Nucleus accumbens (tissue), 56 donors: ENCODE data around the gene SRD5A3.
"Not testable (repeated sequence)": the region's sequence is repeated elsewhere in the genome, so short reads cannot be mapped to it uniquely, and the experiment has no call there.

Source experiments
- DNase-seq, 56 donors: peaks; one replicate each; lab custom pipeline; 2025; lab: John Stamatoyannopoulos, UW

SRD5A3 gene

DNA sequence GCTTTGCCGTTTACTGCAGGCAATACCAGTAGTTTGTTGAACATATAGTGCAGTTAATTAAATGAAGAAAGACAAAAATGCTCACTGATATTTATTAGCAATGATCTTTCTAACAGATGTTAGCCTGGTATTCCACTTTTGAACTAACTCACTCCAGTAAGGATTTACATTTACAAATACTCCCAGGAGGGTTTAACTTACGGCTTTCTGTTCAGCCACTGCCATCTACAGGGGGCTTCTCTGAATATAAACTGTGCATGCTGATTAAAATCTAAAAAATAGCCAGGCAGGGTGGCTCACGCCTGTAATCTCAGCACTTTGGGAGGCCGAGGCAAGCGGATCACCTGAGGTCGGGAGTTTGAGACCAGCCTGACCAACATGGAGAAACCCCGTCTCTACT is 2.2 kb upstream of the SRD5A3 start:
- no peak for DNase-seq

- DNase-seq, result no peak
Observed at GRCh38 chr4:55345054-55345453, 988 bp upstream of the SRD5A3 start.

DNA sequence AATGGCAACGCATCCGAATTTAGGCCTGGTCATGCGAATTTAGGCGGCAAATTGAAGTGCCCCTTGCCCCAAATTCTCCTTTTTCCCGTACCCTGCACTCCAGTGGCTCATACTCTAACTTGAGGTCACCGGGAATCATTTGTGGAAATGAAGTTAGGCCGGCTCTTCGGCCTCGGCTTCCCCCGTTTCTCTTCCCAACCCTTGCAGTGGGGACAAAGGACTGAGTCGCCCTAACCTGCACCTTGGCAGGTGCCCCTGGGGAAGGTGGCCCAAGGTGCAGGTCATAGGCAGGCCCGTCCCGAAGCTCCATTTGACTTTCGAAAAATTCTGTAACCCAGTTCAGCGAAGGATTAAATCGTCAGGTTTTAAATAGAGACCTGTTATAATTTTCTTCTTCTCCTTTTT is 811 bp downstream of the SRD5A3 start:
- DNase-seq, result peak in 2 of 56 donors; percentile 19 to 43

DNA sequence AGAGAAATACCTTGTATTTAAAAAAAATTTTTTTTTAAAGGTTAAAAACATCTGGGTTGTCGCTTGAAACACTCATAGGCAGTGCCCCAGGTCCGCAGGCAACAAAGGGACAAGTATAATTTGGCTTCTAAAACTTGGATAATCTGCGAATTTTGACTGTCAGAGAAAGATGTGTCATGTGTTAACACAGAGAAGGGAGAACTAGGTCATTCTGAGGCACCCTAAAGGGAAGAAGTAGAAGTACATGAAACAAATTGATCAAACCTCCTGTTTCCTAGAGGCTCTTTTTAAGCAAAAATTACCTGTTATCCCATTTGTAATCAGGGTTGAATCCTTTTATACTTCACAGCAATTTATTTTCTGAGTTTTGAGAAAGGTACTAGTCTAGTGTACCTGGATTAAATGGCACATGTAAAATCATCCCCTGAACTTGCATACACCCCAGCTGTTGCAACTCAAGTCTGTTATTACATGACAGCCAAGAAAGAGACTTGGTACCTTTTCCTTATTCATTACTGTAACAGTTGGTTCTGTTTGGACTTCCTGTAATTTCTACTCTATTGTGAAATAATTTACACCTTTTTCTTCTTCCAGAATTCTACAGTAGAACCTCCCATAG is 1.7 kb downstream of the SRD5A3 start:
- DNase-seq, result no peak

GRCh38 chr4:55348466-55348865 is 2.4 kb downstream of the SRD5A3 start:
- DNase-seq, result no peak

GRCh38 chr4:55350870-55351269 is 4.8 kb downstream of the SRD5A3 start:
- not testable (repeated sequence) for DNase-seq

DNA sequence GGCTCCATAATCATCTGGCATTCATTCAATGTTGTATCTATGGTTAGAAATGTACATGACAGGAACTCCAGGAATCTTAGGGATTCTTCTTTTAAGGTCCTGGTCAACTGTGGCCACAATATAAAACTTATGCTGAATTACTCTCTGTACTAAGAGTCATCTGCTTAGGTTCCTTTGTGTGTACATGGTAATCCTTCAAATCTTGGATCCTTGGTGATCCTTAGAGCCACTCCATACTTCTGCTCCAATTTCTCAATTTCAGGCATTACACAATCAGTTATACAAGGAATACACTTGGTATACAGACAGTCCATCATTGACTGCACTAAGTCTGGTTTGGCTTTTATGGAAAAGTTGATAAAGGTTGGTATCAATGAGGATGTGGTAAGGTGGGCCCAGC is 5.8 kb downstream of the SRD5A3 start:
- no peak for DNase-seq

DNA sequence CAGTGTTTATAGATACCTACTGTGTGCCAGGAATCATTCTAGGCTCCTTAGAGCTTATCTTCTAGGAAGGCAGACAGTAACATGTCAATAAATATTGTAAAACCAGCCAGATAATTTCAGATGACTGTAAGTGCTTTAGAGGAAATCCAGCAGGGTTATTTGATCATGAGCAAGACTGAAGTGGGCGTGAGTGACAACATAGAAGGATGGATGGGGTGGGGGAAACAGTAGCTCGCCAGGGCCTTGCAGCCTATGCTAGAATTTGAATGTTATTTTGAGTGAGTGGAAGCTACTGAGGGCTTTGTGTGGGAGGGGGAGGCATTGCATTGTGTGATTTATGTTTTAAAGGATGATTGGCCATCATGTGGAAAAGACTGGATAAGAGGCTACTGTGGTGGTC is 6.7 kb downstream of the SRD5A3 start:
- no peak for DNase-seq

- DNase-seq, result not testable (repeated sequence)
Observed at GRCh38 chr4:55353228-55353747, 7.2 kb downstream of the SRD5A3 start.

- no peak for DNase-seq
Observed at GRCh38 chr4:55354648-55355047, 8.6 kb downstream of the SRD5A3 start.

GRCh38 chr4:55355555-55355954 is 9.5 kb downstream of the SRD5A3 start:
- DNase-seq, result no peak

- DNase-seq, result no peak
Observed at GRCh38 chr4:55356991-55357461, 11.0 kb downstream of the SRD5A3 start.

- no peak for DNase-seq
Observed at GRCh38 chr4:55358246-55358645, 12.2 kb downstream of the SRD5A3 start.

- no peak for DNase-seq
Observed at GRCh38 chr4:55358668-55359067, 12.6 kb downstream of the SRD5A3 start.

DNA sequence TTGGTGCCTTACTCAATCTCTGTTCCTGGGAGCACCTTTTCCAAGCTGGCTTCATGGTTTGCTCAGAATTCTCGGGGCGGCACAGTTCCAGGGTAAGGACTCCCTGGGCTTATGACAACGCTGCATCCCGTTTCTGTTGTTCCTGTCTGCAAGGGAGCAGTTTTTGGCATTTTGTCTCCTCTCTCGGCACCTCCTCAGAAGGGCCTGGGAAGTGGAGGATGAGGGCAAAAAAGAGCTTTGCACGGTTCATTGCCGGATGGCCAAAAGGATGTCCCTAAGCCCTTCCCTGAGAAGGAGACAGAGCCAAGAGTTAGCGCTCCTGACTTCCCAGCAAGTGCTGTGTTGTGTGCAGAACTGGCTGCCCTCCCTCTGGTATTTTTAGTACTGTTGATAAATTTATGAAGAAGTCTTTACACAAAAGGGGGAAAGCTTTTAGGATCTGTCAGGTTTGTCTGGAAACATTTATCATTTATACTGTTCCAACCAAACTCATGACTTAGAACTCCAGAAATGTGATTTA is 13.4 kb downstream of the SRD5A3 start:
- no peak for DNase-seq

DNA sequence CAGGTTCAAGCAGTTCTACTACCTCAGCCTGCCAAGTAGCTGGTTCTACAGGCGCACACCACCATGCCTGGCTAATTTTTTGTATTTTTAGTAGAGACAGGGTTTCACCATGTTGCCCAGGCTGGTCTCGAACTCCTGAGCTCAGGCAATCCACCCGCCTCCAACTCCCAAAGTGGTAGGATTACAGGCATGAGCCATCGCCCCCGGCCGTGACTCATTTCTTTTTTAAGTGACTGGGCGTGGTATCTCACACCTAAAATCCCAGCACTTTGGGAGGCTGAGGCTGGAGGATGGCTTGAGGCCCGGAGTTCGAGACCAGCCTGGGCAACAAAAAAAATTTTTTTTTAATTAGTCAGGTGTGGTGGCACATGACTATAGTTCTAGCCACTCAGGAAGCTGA is 16.9 kb downstream of the SRD5A3 start:
- DNase-seq, result not testable (repeated sequence)

- DNase-seq, result peak in 49 of 56 donors; percentile 2 to 89 (median 52)
Observed at GRCh38 chr4:55363691-55364351, 17.8 kb downstream of the SRD5A3 start.

GRCh38 chr4:55364691-55365344 is 18.8 kb downstream of the SRD5A3 start:
- DNase-seq, result peak in 46 of 56 donors; percentile 8 to 84 (median 59)

GRCh38 chr4:55365345-55365728 is 19.3 kb downstream of the SRD5A3 start:
- peak in 7 of 56 donors; percentile 9 to 66 (median 54) for DNase-seq

DNA sequence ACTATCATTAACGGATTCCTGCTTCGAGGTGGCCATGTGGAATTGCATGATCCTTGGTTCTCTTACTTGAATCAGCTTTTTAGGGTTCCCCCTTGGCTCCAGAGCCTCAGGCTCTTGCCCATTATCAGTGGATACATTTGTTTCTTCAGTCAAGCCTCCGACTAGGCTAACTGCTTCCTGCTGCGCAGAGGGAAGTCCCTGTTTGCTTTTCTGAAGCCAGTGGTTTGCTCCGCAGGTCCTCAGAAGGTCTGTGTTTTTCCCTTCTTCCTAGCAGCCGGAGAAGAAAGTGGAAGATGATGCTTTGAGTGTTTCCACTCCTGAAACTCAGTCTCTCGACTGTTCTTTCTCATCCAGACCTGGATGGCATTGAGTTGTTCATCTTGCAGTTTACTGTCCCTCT is 20.6 kb downstream of the SRD5A3 start:
- DNase-seq, result peak in 1 of 56 donors; percentile 14

GRCh38 chr4:55367084-55367722 is 21.2 kb downstream of the SRD5A3 start:
- no peak for DNase-seq
